ENCODE results near the gene SLC19A3.

DNA sequence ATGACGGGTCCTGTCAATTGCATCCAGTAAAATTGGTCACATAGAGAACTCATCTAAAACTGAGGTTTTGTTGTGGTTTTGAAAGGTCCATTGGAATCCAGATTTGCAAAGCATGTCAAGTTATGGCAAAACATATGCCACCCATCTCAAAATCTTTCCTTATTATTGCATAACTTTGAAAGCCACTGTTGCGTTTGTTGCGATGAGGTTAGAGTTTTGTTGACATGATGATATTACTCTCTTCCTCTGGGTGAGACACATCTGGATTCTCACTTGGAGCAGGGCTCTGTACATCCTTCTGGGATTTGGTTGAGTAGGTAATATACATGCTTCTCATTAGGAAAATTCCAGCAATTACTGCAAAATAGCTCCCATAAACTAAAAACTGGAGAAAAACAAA, 30.6 kb downstream of the SLC19A3 start:
- TF ChIP-seq, protein P1, sequence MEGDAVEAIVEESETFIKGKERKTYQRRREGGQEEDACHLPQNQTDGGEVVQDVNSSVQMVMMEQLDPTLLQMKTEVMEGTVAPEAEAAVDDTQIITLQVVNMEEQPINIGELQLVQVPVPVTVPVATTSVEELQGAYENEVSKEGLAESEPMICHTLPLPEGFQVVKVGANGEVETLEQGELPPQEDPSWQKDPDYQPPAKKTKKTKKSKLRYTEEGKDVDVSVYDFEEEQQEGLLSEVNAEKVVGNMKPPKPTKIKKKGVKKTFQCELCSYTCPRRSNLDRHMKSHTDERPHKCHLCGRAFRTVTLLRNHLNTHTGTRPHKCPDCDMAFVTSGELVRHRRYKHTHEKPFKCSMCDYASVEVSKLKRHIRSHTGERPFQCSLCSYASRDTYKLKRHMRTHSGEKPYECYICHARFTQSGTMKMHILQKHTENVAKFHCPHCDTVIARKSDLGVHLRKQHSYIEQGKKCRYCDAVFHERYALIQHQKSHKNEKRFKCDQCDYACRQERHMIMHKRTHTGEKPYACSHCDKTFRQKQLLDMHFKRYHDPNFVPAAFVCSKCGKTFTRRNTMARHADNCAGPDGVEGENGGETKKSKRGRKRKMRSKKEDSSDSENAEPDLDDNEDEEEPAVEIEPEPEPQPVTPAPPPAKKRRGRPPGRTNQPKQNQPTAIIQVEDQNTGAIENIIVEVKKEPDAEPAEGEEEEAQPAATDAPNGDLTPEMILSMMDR (IDR thresholded peaks at IDR 0.05) = no peak
- TF ChIP-seq POLR2A (IDR thresholded peaks at IDR 0.05) = no peak
